Measurements from ENCODE around the gene TLE6.
"Not testable (repeated sequence)": the region's sequence is repeated elsewhere in the genome, so short reads cannot be mapped to it uniquely, and the experiment has no call there.

TLE6 gene

GRCh38 chr19:2957160-2957559, 20.2 kb upstream of the TLE6 start:
- H3K4me1 ChIP-seq (ENCODE audit: control insufficient read depth, insufficient read depth, low read length): no peaks in the 10 kb centered on the region
- no peak overlapping the region for H3K4me3 ChIP-seq (ENCODE audit: low read length)
- H3K9ac ChIP-seq (ENCODE audit: low read depth, low read length): no peak overlapping the region
- no peak overlapping the region for H3K4me2 ChIP-seq (ENCODE audit: low read length)
- H3K36me3 ChIP-seq (ENCODE audit: insufficient read depth, low read length): no peaks in the 10 kb centered on the region
- H3K9me3 ChIP-seq (replicated peaks; ENCODE audit: low read length): no peaks in the 10 kb centered on the region
- peaks cover 9% of the 10 kb centered on the region for H3K27me3 ChIP-seq (ENCODE audit: control insufficient read depth, insufficient read depth, low read length)

GRCh38 chr19:2960120-2960519, 17.2 kb upstream of the TLE6 start:
- Histone ChIP-seq H3K4me3 (ENCODE audit: low read length) (no peak overlapping the region), H3K9ac (ENCODE audit: low read depth, low read length) (no peak overlapping the region)

GRCh38 chr19:2962018-2962670, 15.2 kb upstream of the TLE6 start:
- Histone ChIP-seq H3K4me3 (ENCODE audit: low read length) (no peak overlapping the region), H3K9ac (ENCODE audit: low read depth, low read length) (no peak overlapping the region), H3K4me1 (ENCODE audit: control insufficient read depth, insufficient read depth, low read length) (no peaks in the 10 kb centered on the region), H3K36me3 (ENCODE audit: insufficient read depth, low read length) (no peaks in the 10 kb centered on the region), H3K27me3 (ENCODE audit: control insufficient read depth, insufficient read depth, low read length) (peaks cover 15% of the 10 kb centered on the region), H3K9me3 (replicated peaks; ENCODE audit: low read length) (no peaks in the 10 kb centered on the region), H3K4me2 (ENCODE audit: low read length) (peak overlapping the region; percentile 52)

More at GRCh38 chr19:2960120-2960519, 17.2 kb upstream of the TLE6 start:
- H3K4me2 ChIP-seq (ENCODE audit: low read length): no peak overlapping the region
- no peaks in the 10 kb centered on the region for H3K36me3 ChIP-seq (ENCODE audit: insufficient read depth, low read length)
- peaks cover 9% of the 10 kb centered on the region for H3K27me3 ChIP-seq (ENCODE audit: control insufficient read depth, insufficient read depth, low read length)
- H3K4me1 ChIP-seq (ENCODE audit: control insufficient read depth, insufficient read depth, low read length): no peaks in the 10 kb centered on the region
- no peaks in the 10 kb centered on the region for H3K9me3 ChIP-seq (replicated peaks; ENCODE audit: low read length)

GRCh38 chr19:2963122-2963521, 14.2 kb upstream of the TLE6 start:
- H3K27me3 ChIP-seq (ENCODE audit: control insufficient read depth, insufficient read depth, low read length): peaks cover 15% of the 10 kb centered on the region
- no peaks in the 10 kb centered on the region for H3K4me1 ChIP-seq (ENCODE audit: control insufficient read depth, insufficient read depth, low read length)
- no peak overlapping the region for H3K4me2 ChIP-seq (ENCODE audit: low read length)
- no peaks in the 10 kb centered on the region for H3K9me3 ChIP-seq (replicated peaks; ENCODE audit: low read length)
- H3K36me3 ChIP-seq (ENCODE audit: insufficient read depth, low read length): no peaks in the 10 kb centered on the region
- no peak overlapping the region for H3K9ac ChIP-seq (ENCODE audit: low read depth, low read length)
- H3K4me3 ChIP-seq (ENCODE audit: low read length): no peak overlapping the region

- not testable (repeated sequence) for H3K4me2 ChIP-seq (ENCODE audit: low read length)
These were observed 13.7 kb upstream of the TLE6 start for GRCh38 chr19:2963631-2964030.

GRCh38 chr19:2964874-2965273, 12.5 kb upstream of the TLE6 start:
- H3K9ac ChIP-seq (ENCODE audit: low read depth, low read length): no peak overlapping the region
- no peaks in the 10 kb centered on the region for H3K36me3 ChIP-seq (ENCODE audit: insufficient read depth, low read length)
- no peak overlapping the region for H3K4me3 ChIP-seq (ENCODE audit: low read length)
- H3K4me2 ChIP-seq (ENCODE audit: low read length): no peak overlapping the region
- peaks cover 11% of the 10 kb centered on the region for H3K27me3 ChIP-seq (ENCODE audit: control insufficient read depth, insufficient read depth, low read length)
- no peaks in the 10 kb centered on the region for H3K4me1 ChIP-seq (ENCODE audit: control insufficient read depth, insufficient read depth, low read length)
- no peaks in the 10 kb centered on the region for H3K9me3 ChIP-seq (replicated peaks; ENCODE audit: low read length)

More at GRCh38 chr19:2963631-2964030, 13.7 kb upstream of the TLE6 start:
- peaks cover 14% of the 10 kb centered on the region for H3K27me3 ChIP-seq (ENCODE audit: control insufficient read depth, insufficient read depth, low read length)
- not testable (repeated sequence) for H3K9me3 ChIP-seq (replicated peaks; ENCODE audit: low read length); H3K9ac ChIP-seq (ENCODE audit: low read depth, low read length); H3K4me3 ChIP-seq (ENCODE audit: low read length); H3K4me1 ChIP-seq (ENCODE audit: control insufficient read depth, insufficient read depth, low read length); H3K36me3 ChIP-seq (ENCODE audit: insufficient read depth, low read length)

GRCh38 chr19:2967972-2968371, 9.4 kb upstream of the TLE6 start:
- Histone ChIP-seq H3K36me3 (ENCODE audit: insufficient read depth, low read length) (no peaks in the 10 kb centered on the region), H3K9me3 (replicated peaks; ENCODE audit: low read length) (no peaks in the 10 kb centered on the region), H3K4me1 (ENCODE audit: control insufficient read depth, insufficient read depth, low read length) (no peaks in the 10 kb centered on the region)

GRCh38 chr19:2969104-2969504, 8.3 kb upstream of the TLE6 start:
- Histone ChIP-seq H3K36me3 (ENCODE audit: insufficient read depth, low read length) (no peaks in the 10 kb centered on the region), H3K9me3 (replicated peaks; ENCODE audit: low read length) (no peaks in the 10 kb centered on the region), H3K4me1 (ENCODE audit: control insufficient read depth, insufficient read depth, low read length) (no peaks in the 10 kb centered on the region), H3K4me2 (ENCODE audit: low read length) (no peak overlapping the region), H3K27me3 (ENCODE audit: control insufficient read depth, insufficient read depth, low read length) (peaks cover 10% of the 10 kb centered on the region), H3K9ac (ENCODE audit: low read depth, low read length) (no peak overlapping the region), H3K4me3 (ENCODE audit: low read length) (no peak overlapping the region)

More at GRCh38 chr19:2967972-2968371, 9.4 kb upstream of the TLE6 start:
- Histone ChIP-seq H3K27me3 (ENCODE audit: control insufficient read depth, insufficient read depth, low read length) (peaks cover 10% of the 10 kb centered on the region), H3K9ac (ENCODE audit: low read depth, low read length) (no peak overlapping the region), H3K4me2 (ENCODE audit: low read length) (no peak overlapping the region), H3K4me3 (ENCODE audit: low read length) (no peak overlapping the region)

GRCh38 chr19:2970201-2970835, 7.0 kb upstream of the TLE6 start:
- no peak overlapping the region for H3K9ac ChIP-seq (ENCODE audit: low read depth, low read length)
- H3K36me3 ChIP-seq (ENCODE audit: insufficient read depth, low read length): no peaks in the 10 kb centered on the region
- no peaks in the 10 kb centered on the region for H3K4me1 ChIP-seq (ENCODE audit: control insufficient read depth, insufficient read depth, low read length)
- H3K9me3 ChIP-seq (replicated peaks; ENCODE audit: low read length): no peaks in the 10 kb centered on the region
- H3K4me2 ChIP-seq (ENCODE audit: low read length): no peak overlapping the region
- peaks cover 15% of the 10 kb centered on the region for H3K27me3 ChIP-seq (ENCODE audit: control insufficient read depth, insufficient read depth, low read length)
- H3K4me3 ChIP-seq (ENCODE audit: low read length): no peak overlapping the region

- H3K4me1 ChIP-seq (ENCODE audit: control insufficient read depth, insufficient read depth, low read length): peaks cover 7% of the 10 kb centered on the region
- H3K36me3 ChIP-seq (ENCODE audit: insufficient read depth, low read length): no peaks in the 10 kb centered on the region
- H3K9me3 ChIP-seq (replicated peaks; ENCODE audit: low read length): no peaks in the 10 kb centered on the region
- H3K4me3 ChIP-seq (ENCODE audit: low read length): no peak overlapping the region
- peaks cover 15% of the 10 kb centered on the region for H3K27me3 ChIP-seq (ENCODE audit: control insufficient read depth, insufficient read depth, low read length)
- H3K4me2 ChIP-seq (ENCODE audit: low read length): no peak overlapping the region
- no peak overlapping the region for H3K9ac ChIP-seq (ENCODE audit: low read depth, low read length)
These were observed 4.1 kb upstream of the TLE6 start for GRCh38 chr19:2973229-2973628.

- H3K4me2 ChIP-seq (ENCODE audit: low read length): no peak overlapping the region
- no peaks in the 10 kb centered on the region for H3K36me3 ChIP-seq (ENCODE audit: insufficient read depth, low read length)
- H3K9me3 ChIP-seq (replicated peaks; ENCODE audit: low read length): no peaks in the 10 kb centered on the region
- no peak overlapping the region for H3K4me3 ChIP-seq (ENCODE audit: low read length)
- H3K9ac ChIP-seq (ENCODE audit: low read depth, low read length): no peak overlapping the region
- peaks cover 11% of the 10 kb centered on the region for H3K27me3 ChIP-seq (ENCODE audit: control insufficient read depth, insufficient read depth, low read length)
- peaks cover 12% of the 10 kb centered on the region for H3K4me1 ChIP-seq (ENCODE audit: control insufficient read depth, insufficient read depth, low read length)
These were observed 2.9 kb upstream of the TLE6 start for GRCh38 chr19:2974342-2975041.

Measured in skeletal muscle satellite cell (primary cell).